NCI-H2196 (cell line): Measurements from ENCODE around the gene PRSS27.

Experiments
- DNase-seq: peaks from one replicate; lab custom pipeline; 2025; ENCODE audit not compliant: unreplicated experiment; lab: John Stamatoyannopoulos, UW

PRSS27 gene

GRCh38 chr16:2752035-2752849, 32.2 kb upstream of the PRSS27 start, which contains the start of gene SRRM2:
Gene SRRM2, plus strand, starts transcription at chr16:2752638. Its CDS starts 3,727 bp downstream, at chr16:2756365.
- peak; percentile 96 for DNase-seq

DNA sequence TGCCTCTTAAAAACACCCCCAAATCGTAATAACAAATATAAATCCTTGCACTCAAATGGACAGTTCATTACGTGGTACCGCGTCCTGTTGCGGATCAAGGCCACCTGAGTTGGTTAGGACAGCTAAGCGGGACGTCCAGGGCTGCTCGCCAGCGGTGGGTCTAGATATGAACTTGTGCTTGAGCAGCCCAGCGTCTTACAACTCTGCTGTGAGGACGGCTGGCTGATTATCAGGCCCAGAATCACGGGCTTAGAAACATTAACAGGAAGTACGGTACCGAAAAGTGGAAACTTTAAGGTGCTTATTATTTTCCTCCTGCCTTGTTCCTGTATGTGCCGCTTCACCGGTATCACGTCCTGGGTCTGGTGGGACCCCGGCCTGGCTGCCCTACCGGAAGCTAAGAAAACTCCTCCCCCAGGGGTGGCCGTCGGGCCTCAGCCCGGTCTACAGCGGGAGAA, 31.6 kb upstream of the PRSS27 start:
- DNase-seq = peak; percentile 37

DNA sequence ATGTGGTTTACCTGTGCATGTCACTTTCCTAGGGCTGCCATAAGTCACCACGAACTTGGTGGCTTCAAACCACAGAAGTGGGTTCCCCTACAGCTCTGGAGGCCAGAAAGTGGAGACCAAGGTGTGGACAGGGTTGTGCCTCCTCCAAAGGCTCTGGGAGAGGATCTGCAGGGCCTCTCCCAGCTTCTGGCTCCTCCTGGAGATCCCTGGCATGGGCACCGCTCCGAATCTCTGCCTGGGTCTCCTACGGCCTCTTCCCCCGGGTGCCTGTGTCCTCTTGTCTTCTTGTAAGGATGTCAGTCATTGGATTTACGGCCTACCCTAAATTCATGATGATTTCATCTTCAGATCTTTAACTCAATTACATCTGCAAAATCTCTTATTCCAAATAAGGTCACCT, 29.9 kb upstream of the PRSS27 start:
- no peak for DNase-seq

DNA sequence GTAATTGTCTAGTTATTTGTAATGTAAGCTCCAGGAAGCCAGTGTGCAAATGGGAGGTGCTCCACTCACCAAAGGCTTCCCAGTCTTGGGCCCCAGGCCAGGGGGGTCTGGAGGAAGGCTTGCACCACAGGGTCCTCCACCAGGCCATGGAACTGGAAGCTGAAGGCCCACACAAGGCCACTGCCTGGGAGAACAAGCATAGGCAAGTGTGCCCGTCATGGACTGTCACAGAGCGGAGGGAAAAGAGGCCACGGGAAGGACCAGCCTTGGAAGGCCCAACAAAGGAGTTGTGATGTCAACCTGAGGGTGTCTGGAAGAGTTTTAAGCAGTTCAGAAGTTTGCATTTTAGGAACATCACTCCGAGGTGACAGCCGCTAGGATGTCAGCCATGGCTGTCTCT, 29.5 kb upstream of the PRSS27 start:
- DNase-seq = no peak

- peak; percentile 91 for DNase-seq
These were observed 28.9 kb upstream of the PRSS27 start for GRCh38 chr16:2748757-2749455.

DNA sequence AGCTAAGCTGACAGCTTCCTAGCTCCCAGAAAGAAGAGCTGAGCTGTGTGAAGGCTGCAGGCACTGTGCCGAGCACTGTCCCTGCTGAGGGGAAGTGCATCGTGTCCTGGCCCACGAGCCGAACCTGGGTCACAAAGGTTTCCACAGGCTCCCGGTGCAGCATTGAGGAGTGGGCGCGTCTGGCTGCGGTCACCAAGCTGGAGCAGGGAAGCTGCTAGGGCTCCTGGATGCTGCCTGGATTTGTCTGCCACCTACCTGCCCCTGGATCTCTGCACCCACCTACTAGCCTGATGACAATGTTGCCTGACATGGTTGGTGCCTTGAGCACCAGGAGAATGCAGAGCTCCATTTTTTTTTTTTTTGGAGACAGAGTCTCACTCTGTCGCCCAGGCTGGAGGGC, 25.9 kb upstream of the PRSS27 start:
- DNase-seq = no peak

DNA sequence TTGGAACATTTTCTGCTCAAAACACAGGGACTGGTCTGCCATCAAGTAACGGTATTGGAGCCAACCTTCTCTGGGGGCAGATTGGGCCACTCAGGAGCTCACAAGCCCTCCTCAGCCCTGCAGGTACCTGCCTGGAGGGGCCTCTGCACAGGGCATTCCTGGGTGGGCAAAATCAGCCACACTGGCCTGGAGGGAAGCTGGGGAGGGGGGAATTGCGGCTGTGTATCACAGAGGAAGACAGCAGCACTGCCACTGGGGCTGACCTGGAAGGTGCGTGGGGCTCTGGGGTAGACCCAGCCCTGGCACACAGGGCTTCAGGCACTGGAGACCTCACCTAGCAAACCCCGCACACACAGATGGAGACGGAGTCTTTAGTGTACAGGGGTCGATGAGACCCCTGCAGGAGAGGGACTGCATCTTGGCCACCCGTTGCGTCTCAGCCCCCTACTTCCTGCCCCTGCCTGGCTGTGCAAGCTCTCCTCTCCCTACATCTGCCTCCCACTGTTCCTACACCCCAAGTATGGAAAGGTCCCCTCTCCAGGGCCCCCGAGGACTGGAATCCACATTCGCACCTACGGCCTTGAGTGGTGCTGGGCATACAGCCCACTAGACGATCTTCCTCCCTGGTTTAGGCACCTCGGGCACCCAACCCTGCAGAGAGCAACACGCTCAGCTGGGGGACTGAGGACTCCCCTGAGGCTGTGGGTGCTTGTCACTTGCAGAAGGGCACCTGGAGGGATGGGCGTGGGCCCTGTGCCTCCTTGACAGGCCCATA, 25.3 kb upstream of the PRSS27 start:
- DNase-seq = no peak

- DNase-seq = no peak
These were observed 24.7 kb upstream of the PRSS27 start for GRCh38 chr16:2744711-2745110.

DNA sequence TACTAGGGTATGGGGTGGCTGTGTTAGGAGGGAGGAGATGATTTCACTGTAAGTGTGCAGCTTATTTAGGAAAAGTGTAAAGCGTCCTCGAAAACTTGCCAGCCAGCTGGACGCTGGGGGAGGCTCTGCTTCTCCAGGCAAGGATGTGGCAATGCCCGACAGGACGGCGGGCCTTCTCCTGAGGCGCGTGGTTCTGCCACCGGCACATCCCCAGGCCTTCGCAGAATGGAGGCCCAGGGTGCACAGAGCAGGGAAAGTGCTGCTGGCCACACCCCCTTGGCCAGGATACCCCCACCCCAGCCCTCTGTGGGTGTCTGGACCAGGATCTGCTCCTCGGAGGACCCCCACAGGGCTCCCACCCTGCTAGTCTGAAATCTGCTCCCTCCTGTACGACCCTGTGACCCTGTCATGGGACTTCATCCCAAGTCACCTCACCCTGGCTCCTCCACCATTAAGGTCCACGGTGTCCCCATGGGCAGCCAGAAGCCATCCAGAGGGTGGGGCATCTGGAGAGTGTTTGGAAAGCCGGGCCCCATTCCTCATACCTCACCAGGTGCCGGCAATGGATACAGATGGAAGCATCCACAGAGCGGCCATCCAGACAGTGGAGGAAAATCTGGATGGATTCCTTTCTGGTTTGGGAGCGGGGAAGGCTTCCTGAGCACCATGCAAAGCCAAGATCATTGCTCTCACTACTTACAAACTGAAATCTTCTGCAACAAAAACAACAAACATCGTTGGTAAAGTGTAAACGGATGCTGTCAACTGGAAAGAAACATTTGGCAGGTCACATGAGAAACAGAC, 23.2 kb upstream of the PRSS27 start:
- no peak for DNase-seq

GRCh38 chr16:2742323-2743006, 22.4 kb upstream of the PRSS27 start:
- DNase-seq = no peak

DNA sequence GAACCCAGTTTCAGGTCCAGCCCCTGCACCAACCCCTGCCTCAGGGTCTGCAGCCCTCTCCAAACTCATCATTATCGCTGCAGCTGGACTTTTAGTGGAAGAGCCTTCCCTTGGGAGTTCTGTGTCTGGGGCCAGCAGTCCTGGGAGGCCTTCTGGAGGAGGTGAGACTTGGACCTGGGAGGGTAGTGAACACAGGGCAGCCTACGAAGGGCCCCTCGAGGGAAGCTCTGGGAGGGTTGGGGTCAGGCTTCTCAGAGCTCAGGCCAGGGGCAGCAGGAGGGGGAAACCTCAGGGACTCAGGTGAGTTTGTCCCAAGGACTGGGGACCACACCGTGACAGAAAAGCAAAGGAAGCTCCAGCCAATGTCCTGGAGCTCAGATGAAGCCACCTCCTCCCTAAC, 21.1 kb upstream of the PRSS27 start:
- DNase-seq = no peak

DNA sequence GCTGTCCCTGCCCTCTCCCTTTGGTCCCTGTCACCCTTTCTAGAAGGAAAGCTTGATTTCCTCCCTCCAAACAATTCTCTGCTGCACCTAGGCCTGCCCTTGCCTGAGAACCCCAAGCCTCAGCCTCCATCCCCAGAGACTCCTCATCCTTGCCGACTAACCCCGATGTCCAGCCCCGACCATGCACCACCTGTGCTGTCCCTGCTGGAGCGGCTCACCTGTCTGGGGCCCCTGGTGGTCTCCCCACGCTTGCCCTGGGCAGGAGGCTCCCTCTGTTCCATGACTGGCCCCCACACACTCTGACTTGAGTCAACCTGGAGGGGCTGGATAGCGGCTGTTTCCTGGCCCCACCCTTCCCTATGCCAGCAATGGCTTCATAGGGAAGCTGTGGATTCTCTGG, 20.5 kb upstream of the PRSS27 start:
- no peak for DNase-seq

GRCh38 chr16:2739625-2740430, 19.8 kb upstream of the PRSS27 start:
- no peak for DNase-seq

DNA sequence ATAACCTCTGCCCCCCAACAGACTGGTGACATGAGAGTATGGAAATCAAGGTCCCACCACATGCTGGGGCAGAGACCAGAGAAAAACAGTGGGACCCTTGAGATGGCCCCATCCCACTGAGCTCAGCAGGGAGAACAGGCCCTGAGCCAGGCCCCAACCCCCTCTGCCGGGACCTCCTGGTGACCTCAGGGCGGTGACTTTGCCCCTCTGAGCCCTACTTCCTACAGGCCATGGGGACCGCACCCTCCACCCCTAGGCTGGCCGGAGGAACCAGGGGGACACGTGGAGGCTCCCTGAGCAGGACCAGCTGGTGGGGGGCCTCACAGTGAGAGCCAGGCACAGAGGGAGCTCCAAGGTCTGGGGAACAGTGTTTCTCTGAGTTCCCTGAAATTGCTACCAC, 18.6 kb upstream of the PRSS27 start:
- no peak for DNase-seq

DNA sequence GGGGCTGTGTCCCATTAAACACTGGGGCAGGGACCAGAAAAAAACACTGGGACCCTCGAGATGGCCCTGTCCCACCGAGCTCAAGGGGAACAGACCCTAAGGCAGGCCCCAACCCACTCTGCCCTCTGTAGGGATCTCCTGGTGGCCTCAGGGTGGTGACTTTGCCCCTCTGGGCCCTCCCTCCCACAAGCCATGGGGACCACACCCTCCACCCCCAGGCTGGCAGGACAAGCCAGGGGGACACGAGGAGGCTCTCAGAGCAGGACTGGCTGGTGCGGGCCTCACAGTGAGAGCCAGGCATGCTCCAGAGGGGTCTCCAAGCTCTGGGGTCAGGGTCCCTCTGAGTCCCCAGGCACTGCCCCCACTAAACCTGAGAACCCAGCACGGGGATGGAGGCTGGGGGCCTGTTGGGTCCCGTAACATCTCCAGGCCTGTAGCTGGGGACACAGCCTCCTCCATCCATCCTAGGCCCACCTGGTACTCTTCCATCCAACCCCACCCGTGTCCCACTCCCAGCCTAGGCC, 17.9 kb upstream of the PRSS27 start:
- DNase-seq = no peak

DNA sequence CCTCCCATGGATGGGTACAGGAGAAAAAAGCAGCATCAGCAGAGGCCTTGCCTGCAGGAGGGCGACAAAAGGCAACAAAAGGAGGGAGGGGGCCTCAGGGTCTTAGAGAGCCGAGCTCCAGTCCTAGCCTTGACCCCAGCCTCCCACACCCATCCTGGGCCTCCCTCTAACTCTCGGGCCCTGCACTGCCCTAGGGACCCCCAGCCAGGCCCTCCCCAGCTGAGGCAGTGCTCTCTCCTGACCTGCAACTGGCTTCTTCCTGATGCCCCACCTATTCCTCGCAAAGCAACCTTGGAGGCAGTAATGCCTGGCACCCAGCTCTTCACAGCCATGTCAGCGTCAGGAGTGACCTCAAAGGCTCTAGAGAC, 17.2 kb upstream of the PRSS27 start:
- DNase-seq = no peak

GRCh38 chr16:2736476-2737237, 16.6 kb upstream of the PRSS27 start:
- no peak for DNase-seq

GRCh38 chr16:2734844-2735515, 15.0 kb upstream of the PRSS27 start:
- DNase-seq = no peak
